COLO829 (cell line): ENCODE measurements around the gene HSH2D.
"Not testable (repeated sequence)": the region's sequence is repeated elsewhere in the genome, so short reads cannot be mapped to it uniquely, and the experiment has no call there.

ENCODE experiments used
- DNase-seq: peaks from one replicate; pipeline ENCODE4 v3.0.0; 2012; ENCODE audit warnings: low spot score

Gene HSH2D

GRCh38 chr19:16143399-16144215 lies at the start of gene HSH2D:
HSH2D (plus strand) TSS chr19:16143685; CDS start chr19:16148751, 5,066 bp downstream.
- no peak for DNase-seq

GRCh38 chr19:16094360-16095070 lies 49.0 kb upstream of the HSH2D start:
- DNase-seq = no peak

- no peak for DNase-seq
Observed at GRCh38 chr19:16095071-16095571, 48.4 kb upstream of the HSH2D start.

GRCh38 chr19:16096280-16096855 lies 47.1 kb upstream of the HSH2D start:
- DNase-seq = no peak

- no peak for DNase-seq
Observed at GRCh38 chr19:16098416-16098768, 45.1 kb upstream of the HSH2D start.

GRCh38 chr19:16098821-16099220 lies 44.7 kb upstream of the HSH2D start:
- DNase-seq = no peak

- DNase-seq = not testable (repeated sequence)
Observed at GRCh38 chr19:16099314-16099965, 44.0 kb upstream of the HSH2D start.

- no peak for DNase-seq
Observed at GRCh38 chr19:16100524-16100923, 43.0 kb upstream of the HSH2D start.

- no peak for DNase-seq
Observed at GRCh38 chr19:16104722-16105121, 38.8 kb upstream of the HSH2D start.

- peak; percentile 42 for DNase-seq
Observed at GRCh38 chr19:16106121-16106520, 37.4 kb upstream of the HSH2D start.

GRCh38 chr19:16111160-16111908 lies 32.2 kb upstream of the HSH2D start, which contains the start of gene RAB8A:
RAB8A (plus strand) TSS chr19:16111889; CDS start chr19:16111902, 13 bp downstream.
- DNase-seq = peak; percentile 98

- no peak for DNase-seq
Observed at GRCh38 chr19:16111909-16112752, 31.4 kb upstream of the HSH2D start.

GRCh38 chr19:16112778-16113177 lies 30.7 kb upstream of the HSH2D start:
- no peak for DNase-seq

- no peak for DNase-seq
Observed at GRCh38 chr19:16113727-16114126, 29.8 kb upstream of the HSH2D start.

- DNase-seq = no peak
Observed at GRCh38 chr19:16115301-16116039, 28.0 kb upstream of the HSH2D start.

- DNase-seq = no peak
Observed at GRCh38 chr19:16116067-16116466, 27.4 kb upstream of the HSH2D start.

- DNase-seq = no peak
Observed at GRCh38 chr19:16117594-16118033, 25.9 kb upstream of the HSH2D start.

- DNase-seq = no peak
Observed at GRCh38 chr19:16118489-16119033, 24.9 kb upstream of the HSH2D start.

GRCh38 chr19:16119075-16119857 lies 24.2 kb upstream of the HSH2D start:
- DNase-seq = not testable (repeated sequence)
